HG02588 (cell line): ENCODE data around the gene LTBP3.

Experiments
- ATAC-seq: cut with Tn5 transposase; IDR thresholded peaks from one replicate; pipeline ENCODE4 v1.9.1; 2021; ENCODE audit warnings: mild to moderate bottlenecking, moderate library complexity; ENCODE audit not compliant: unreplicated experiment

The LTBP3 gene

DNA sequence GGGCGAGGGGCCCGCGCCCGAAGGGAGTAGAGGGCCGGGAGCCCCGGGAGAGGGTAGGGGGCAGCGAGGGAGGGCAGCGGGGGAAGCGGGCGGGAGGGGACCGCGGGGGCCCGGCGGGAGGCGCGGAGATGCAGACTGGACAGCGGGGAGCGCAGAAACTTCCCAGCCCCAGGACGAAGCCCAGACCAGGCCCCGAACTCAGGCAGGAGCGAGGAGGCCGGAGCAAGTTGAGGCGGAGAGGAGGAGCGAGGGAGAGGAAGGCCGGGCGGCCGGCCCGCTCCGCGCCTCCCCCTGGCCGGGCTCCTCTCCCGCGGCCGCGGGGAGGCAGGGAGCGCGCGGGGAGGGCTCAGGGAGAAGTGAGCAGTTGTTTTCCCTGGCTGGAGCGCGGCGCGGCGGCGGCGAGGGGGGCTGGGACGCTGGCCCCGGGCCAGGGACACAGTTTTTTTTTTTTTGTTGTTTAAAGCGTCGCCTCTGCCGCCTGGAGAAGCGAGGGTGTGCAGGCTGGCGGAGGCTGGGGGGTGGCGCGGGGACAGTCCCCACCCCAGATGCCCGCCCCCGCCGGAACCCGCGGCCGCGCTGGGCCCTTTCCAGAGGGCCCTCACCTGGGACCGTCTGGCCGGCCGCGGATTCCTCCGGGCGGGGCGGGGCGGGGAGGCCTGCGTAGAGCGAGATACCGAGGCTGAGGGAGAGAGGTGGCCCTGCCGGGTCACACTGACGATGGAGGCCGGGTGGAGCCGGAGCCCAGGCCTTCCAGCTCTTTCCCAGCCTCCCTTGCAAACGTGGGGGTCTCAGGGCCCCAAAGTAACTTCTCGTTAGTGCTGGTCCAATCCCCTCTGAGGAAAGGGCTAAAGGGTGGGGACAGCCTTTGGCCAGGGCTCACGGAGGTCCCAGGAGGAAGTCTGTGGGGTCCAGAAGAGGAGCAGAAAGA is at the start of gene LTBP3:
LTBP3 (minus strand) TSS at position 358 of the 928 bp plus-strand sequence. CDS start 400 bp downstream, outside the sequence.
- ATAC-seq = no peak

DNA sequence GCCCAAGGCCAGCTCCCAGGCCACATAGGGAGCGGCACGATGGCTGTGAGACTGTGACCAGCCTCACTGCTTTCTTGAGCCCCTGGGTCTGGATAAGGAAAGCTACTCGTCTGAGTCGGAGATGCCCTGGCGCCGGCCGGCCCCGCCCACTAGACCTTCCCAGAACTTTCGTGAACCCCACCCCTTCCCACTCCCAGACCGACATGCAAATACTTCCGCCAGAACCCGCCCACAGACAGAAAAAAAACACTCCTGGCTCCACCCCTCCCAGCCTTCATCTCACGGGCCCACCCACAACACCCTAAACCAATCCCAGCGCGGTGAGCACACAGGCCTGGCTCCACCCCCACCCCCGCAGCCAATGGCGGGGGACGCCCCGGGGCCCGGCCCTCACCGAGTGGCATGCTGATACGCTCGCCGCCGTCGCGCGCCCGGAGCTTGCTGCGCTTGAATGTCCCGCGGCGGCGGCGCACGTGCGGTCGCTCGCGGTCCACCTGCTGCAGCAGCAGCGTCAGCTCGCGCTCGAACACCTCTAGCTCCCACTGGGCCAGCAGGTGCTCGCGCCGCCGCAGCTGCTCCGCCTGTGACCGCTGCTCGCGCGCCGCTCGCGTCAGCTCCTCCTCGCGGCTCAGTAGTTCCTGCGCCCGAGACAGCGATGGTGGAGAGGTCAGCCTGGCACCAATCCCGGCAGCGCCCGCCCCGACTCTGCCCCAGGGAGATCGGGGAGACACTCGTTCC is 48.9 kb upstream of the LTBP3 start:
- no peak for ATAC-seq

DNA sequence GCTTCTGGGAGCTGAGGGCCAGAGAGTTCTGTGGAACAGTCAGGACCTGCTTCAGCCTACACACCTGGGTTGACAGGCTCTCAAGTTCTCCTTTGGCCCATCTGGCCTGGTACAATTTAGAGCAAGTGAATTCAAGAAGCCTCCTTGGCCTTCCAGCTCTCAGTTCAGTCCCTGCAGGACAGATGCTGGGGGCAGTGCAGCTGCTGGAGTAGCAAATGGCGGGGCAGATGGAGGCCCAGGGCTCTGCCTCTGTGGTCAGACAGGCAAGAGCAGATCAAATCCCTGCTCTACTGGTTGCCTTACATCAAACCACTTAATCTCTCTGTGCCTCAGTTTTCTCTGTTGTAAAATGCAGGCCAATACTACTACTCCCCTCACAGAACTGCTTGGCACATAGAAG is 46.1 kb upstream of the LTBP3 start:
- no peak for ATAC-seq

DNA sequence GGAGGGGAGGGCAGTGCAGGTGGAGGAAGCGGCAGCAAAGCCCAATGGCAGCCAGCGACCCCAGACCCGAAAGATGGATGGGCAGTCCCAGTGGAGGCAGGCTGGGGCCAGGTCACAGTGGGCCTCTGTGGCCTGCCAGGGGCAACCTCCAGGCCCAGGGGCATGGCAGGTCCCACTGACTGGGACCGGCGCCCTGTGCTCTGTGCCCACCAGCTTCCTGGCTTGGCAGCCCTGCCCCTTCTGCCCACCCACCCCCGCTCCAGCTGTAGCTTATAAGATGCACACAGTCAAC is 41.7 kb upstream of the LTBP3 start:
- ATAC-seq = no peak

DNA sequence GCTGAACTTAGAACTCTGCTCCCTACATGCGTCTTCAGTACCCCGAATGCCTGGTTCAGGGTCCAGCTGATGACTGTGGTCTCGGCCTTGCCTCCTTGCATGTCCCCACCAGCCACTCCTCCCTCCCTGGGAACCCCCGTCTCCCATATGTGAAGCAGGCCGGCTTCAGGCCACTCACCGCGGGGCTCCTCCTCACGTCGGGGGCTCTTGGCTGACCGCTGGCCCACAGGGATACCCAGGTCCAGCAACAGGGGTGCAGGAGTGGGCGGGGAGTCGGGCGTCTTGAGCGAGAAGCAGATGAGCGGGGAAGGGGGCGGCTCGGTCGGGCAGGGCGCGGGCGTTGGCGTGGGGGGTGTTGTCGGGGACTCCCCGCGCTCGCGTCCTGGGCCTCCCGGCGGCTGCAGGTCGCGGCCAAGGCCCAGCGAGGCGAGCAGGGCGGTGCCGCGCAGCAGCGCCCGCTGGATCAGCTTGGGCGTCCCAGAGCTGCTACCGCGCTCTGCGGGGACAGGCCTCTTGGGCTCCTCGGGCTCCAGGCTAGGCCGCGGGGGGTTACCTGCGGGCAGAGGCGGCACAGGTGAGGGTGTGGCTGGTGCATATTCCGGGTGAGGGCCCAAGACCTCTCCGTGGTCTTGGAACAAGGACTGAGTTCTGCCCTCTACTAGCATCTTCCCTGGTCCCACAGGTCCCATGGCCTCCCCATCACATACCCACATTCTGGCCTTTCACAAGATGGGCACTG is 41.2 kb upstream of the LTBP3 start:
- no peak for ATAC-seq

DNA sequence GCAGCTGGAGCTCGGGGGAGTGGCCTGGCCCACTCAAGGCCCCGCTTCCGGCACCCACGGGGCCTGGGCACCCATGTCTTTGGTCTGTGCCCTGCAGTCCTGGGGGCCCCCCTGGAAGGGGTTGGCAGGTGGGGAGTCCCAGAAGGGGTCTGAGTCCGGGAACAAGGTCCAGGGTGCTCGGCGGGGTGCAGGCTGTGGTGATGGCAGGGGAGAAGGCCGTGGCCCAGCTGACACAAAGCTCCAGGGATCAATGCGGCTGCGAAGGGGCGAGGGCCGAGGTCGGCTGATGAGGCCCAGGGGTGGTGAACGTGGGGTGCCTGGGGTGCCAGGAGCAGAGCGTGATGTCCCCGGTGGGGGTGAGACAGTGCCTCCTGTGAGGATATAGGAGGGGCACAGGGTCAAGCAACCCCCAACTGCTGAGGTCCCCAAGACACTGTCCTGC is 40.1 kb upstream of the LTBP3 start:
- no peak for ATAC-seq

DNA sequence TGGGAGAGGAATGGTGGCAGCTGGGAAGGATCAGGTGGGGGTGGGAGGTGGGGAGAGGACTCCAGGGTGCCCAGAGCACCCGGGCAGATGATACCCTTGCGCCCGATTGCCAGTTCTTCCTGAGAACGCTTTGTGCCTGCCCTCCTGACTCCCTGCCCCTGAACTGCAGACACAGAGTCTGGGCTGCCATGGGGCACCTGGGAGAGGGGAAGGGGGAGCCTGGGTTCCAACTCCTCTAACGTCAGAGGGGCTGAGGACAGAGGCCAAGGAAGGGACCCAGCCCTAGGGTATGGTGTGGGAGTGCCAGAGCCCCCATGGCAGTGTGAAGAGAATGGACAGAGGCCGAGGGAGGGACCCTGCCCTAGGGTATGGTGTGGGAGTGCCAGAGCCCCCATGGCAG is 38.4 kb upstream of the LTBP3 start:
- ATAC-seq = no peak

DNA sequence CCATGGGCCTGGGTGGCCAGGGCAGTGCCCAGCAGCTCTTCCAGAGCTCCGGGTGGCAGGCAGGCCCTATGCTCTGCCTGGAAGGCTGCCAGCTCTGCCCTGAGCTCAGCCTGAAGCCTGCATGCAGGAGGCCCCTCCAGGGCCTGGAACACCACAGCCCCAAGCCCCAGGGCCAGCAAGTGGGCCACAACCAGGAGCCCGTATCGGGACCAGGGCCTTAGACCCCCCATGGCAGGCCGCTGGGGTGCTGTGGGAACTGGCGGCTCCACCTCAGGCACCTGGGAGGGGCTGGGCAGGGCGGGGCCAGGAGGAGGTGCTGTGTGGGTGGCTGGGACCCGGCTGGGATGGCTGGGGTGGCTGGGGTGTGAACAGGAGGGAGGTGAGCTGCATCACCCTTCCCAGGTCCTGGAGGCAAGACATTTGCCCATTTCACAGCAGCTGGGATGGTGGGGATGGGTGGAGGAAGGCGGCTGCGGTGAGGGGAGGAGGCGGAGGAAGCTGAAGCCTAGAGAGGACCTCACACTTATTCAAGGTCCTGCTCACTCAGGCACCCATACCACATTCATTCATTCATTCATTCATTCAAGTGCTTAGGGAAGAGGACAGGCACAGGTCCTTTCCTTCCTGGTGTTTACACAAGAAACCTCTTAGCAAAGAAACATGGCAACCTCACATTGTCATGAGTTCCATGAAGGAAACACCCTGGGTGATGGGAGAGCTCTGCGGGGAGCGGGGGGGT is 37.6 kb upstream of the LTBP3 start, which contains the start of gene KCNK7:
KCNK7 (minus strand) TSS at position 258 of the 739 bp plus-strand sequence; CDS start at position 230, 28 bp downstream.
- no peak for ATAC-seq

DNA sequence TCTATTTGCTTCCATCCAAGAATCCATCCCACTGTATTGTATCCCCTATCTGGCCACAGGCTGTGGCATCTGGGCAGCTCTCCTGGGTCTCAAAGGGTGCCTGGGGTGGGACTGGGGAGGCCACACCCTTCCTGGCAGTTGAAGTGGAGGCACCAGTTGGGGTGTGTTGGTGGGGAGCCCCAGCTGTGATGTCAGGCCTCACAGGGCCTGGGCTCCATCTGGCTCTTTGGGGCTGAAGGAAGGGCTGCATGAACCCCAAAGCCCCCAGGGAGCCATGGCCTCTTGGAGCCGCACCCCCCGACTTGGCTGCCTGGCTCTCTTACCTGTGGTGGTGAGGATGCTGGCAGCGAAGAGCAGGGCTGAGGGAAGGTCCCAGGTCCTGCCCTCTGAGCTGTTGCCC is 37.0 kb upstream of the LTBP3 start:
- no peak for ATAC-seq

DNA sequence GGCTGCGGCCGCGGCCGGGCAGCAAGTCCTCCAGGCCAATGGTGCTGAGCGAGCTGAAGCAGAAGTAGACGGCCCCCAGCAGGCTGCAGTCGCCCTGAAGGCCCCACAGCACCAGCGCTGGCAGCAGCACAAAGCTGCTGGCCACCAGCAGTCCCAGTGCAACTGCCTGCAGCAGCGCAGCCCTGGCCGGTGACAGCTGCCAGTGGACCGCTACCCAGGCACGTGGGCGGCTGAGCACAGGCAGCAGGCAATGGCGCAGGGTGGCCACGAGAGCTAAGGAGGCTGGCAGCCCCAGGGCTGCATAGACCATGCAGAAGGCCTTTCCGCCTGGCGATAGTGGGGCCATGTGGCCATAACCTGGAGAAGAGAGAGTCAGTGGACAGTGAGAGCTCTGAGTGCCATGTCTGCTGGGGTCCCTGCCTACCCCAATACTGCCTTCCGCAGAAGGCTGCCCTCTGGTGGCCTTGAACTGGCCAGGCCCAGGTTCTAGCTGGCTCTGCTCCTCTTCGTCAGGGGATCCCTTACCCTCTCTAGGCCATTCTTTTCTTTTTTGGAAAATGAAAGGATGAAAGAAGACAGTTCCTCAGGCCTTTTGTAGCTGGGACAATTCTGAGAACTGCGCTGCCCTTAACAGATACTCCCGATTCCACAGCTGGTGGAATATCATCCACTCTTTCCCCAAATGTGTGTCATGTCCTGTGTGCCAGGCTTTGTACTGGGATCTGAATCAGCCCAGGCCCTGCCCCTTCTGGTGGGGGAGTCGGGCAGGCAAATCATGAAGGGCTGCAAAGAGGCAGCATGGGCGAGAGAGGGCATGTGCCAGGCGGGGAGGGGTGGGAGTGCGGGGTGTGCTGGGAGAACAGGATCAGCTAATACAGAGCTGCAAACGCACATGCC is 35.6 kb upstream of the LTBP3 start:
- no peak for ATAC-seq

DNA sequence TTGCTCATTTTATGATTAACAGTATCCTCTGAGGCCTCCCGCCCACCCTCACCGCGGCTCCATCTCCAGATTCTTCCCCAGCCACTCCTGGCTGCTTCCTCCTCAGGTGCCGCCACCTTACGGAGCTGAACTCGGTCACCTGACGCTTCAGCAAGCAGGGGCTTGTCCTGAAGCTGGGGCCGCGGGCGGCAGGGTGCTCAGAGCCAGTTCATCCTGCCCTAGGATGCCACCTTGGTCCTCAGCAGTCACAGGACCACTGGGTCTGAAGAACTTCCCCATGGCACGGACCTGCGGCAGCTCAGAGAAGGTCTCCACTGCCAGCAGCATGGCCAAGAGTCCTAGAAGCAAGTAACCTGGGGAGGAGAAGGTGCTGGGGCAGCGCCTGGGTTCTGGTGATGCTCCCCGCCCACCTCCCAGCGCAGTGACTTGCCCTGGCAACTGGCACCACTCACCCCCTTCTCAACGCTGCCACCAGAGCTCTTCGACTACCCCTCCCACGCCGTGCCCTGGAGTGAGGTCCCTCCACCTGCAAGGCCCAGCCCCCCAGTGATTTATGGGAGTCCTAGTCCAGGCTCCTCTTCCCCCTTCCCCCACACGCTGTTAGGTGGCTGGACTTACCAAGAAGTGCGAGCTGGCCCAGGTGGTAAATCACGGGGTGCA is 34.8 kb upstream of the LTBP3 start:
- no peak for ATAC-seq

DNA sequence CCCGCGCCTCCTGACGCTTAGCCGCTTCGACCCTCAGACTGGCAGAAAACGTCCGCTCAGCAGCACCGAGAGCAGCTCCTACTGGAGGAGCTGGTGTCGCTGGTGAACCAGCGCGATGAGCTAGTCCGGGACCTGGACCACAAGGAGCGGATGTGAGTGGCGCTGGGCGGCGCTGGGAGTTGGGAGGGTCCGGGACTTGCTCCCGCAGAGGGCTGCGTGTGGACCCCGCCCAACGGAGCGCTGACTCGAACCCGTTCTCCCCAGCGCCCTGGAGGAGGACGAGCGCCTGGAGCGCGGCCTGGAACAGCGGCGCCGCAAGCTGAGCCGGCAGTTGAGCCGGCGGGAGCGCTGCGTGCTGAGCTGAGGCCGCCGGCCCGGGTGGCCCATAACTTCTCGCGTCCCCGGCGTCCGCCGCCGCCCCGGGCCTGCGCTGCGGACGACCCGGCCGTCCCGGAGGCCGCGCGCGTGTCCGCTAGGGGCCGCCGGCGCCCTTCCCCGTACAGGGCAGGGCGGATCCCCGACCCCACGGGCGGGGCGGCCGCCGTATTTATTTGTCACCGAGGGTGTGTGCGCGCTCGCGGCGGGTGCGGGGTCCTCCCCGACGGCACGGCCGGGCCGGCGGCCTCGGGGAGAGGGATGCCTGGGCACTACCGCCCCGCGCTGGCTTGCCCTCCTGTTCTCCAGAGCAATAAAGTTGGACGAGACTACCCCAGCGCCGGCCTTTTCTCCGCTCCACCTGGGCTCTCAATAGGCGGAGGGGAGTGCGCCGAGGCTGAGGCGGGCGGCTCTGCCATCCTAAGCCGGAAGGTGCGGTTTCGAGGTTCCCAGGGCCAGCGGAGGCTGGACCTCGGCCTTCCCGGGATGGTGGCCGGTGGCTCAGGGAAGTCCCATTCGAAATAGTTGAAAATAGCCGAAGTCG is 34.0 kb upstream of the LTBP3 start:
- no peak for ATAC-seq

DNA sequence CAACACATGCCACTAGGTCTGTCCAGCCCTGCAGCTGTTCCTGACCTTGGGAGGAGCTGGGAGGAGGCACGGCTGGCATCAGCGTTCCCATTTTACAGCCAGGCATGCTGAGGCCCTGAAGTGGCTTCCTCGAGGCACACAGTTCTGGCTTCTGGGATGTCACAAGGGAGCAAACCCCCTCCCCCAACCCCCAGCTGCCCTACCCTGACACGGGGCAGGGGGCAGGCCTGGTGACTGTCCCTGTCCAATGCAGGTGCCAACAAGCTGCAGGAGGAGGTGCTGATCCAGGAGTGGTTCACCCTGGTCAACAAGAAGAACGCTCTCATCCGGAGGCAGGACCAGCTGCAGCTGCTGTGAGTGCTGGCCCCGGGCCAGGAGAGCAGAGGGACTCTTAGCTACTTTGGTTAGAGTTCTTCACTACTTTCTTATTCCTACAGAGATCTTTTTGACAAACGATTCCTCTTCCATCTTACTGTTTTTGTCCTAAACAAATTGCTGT is 32.1 kb upstream of the LTBP3 start:
- no peak for ATAC-seq

DNA sequence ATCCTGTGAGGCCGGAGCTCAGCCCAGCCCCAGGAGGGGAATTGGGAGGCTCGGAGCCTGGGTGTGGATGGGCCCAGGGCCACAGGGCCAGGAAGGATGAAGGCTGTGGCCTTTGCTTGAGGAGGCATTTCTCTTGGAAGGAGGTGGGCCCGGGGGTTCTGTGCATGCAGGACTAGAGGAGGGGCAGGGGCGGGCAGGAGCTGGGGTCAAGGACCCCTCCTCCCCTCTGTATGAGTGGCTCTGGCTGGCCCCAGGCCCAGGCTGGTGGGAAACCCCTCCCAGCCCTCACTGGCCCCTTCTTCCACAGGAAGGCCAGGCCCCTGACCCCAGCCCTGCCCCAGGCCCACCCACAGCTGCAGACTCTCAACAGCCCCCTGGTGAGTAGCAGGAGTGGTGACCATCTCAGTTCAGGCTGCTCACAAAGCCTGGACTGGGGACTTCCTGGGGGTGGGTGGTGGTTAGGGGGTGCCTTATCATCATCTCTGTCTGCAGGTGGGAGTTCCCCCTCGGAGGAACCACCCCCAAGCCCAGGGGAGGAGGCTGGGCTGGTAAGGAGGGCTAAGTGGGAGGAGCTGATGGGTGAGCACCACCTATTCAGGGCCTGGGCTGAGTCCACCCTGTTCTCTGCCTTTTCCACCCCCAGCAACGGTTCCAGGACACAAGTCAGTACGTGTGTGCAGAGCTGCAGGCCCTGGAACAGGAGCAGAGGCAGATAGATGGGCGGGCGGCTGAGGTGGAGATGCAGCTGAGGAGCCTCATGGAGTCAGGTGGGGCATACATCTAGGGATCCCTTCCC is 31.5 kb upstream of the LTBP3 start:
- no peak for ATAC-seq

DNA sequence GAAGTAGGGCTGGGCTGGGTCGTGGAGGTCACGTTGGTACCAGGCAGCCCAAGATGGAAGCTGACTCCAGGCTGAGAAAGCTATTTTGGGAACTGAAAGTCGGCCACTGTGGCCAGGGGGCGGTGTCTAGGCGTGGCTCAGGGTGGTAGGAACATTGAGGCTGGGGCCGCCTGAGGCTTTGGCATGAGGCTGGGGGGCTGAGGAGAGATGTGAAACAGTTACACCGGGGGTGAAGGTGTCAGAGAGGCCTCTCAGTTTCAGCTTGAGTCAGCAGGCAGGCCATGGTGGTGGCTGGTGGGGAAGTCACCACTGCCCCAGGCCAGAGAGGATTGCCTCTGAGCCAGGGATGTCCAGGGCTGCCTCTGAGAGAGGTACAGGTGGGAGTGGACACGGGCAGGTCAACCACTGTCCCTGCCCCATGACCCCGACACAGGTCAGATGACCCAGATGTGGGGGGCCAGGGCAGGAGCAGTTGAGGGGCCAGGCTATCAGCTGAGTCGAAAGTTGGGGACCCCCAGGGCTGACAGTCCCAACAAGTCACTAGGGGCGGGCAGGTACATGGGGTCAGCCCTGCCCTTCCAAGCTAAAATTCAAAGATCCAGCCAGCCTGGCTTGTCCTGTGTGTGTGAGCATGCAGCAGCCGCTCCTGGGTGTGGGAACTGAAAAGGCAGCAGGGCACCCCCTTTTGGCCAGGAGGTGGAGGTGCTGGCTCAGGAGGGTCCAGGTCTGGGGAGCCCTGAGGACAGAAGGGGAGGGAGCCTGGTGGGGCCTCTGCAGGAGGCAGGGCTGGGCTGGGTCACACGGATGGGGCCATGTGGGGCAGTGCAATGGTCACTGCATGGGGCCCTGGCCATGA is 30.3 kb upstream of the LTBP3 start:
- peak; percentile 66 for ATAC-seq

DNA sequence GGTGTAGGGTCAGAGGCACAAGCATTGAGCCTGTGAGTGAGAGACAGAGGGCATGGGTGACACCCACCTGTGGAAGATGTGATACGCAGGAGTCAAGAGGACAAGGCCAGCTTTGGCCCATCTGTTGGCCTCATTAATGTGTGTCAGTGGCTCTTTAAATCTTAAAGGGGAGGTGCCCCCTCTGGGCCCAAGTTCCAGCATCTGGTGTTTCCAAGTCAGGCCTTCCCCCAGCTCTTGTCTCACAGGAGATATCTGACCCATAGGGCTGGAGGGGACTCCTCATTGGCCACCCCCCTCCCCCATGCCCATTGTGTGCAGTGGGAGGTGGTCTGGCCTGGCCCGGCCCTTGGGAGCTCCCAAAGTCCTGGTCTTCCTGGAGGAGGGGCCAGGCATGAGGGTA is 28.5 kb upstream of the LTBP3 start:
- ATAC-seq = no peak
